GM20431 (cell line): ENCODE data around the gene CABCOCO1.
"Not testable (repeated sequence)": the region's sequence is repeated elsewhere in the genome, so short reads cannot be mapped to it uniquely, and the experiment has no call there.

ENCODE experiments used
- in situ Hi-C: fragments of 300-500 bp; cut with MseI, MboI; formaldehyde crosslinking; loops from one replicate; pipeline ENCODE4 v1.15.0; 2020; ENCODE audit warnings: low sequenced_read_pairs; ENCODE audit not compliant: unreplicated experiment

The CABCOCO1 gene

GRCh38 chr10:61702584-61702983, 39.9 kb downstream of the CABCOCO1 start:
- in situ Hi-C loops = no loop called here

- in situ Hi-C loops = no loop called here
These were observed 42.4 kb downstream of the CABCOCO1 start for GRCh38 chr10:61705022-61705613.

- in situ Hi-C loops = no loop called here
These were observed 46.1 kb downstream of the CABCOCO1 start for GRCh38 chr10:61708846-61709245.

GRCh38 chr10:61712105-61712504, 49.4 kb downstream of the CABCOCO1 start:
- in situ Hi-C loops = not testable (repeated sequence)

DNA sequence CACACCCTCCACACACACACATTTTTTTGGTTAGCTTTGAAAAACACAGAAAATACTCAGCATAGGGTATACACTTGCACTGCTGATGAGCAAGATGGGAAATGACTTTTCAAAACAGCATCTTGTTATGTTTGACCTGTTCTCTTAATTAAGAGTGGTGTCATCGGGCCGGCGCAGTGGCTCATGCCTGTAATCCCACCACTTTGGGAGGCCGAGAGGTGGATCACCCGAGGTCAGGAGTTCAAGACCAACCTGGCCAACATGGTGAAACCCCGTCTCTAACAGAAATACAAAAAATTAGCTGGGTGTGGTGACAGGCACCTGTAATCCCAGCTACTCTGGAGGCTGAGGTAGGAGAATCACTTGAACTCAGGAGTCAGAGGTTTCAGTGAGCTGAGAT, 56.7 kb downstream of the CABCOCO1 start:
- in situ Hi-C loops = not testable (repeated sequence)

GRCh38 chr10:61719906-61720305, 57.2 kb downstream of the CABCOCO1 start:
- in situ Hi-C loops = no loop called here

DNA sequence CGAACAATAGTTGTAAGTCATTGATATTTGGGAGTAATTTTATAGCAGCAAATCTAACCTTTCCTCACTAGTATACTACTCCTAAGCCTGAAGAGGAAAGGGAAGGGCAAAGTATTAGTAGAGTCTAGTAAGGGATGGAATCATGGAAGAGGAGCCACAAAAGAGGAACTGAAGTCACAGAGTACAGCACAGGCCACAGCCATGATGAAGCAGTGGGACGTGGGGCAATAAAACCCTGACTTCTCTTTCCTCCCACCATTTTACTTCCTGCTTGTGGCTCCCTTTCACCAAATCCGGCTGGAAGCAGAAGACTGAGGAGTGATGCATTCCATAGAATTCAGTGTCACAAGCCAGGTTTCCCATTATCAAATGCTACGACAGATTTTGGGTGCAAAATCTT, 58.7 kb downstream of the CABCOCO1 start:
- in situ Hi-C loops = no loop called here

DNA sequence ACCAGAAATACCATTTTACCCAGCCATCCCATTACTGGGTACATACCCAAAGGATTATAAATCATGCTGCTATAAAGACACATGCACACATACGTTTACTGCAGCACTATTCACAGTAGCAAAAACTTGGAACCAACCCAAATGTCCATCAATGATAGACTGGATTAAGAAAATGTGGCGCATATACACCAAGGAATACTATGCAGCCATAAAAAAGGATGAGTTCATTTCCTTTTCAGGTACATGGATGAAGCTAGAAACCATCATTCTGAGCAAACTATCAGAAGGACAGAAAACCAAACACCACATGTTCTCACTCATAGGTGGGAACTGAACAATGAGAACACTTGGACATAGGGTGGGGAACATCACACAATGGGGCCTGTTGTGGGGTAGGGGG, 62.5 kb downstream of the CABCOCO1 start:
- in situ Hi-C loops = not testable (repeated sequence)

DNA sequence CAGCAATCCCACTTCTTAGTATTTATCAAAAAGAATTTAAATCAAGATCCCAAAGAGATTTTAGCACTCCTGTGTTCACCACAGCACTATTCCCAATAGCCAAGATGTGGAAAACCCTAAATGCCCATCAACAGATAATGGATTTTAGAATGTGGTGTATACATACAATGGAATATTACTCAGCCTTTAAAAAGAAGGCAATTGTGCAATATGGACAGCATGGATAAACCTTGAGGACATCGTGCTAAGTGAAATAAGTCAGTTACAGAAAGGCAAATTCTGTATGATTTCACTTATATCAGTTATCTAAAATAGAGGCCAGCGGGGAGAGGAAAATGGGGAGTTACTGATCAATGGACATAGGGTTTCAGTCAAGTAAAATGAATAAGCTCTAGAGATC, 66.9 kb downstream of the CABCOCO1 start:
- in situ Hi-C loops = no loop called here

DNA sequence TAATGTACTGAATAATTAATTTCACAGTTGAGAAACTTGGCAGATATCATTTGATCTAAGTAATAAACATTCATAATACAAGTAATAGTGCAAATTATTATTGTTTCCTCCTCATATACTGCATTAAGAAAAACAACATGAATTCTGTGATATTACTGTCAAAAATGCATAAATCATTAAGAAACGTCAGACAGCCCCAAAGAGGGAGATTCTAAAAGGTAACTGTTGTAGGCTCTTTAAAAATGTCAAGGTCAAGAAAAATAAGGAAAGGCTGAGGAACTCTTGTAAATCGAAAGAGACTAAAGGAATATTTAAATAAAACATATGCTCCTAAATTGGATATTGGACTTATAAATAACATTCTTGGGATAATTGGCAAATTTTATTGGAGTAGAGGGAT, 67.9 kb downstream of the CABCOCO1 start:
- in situ Hi-C loops = no loop called here

- in situ Hi-C loops = no loop called here
These were observed 68.9 kb downstream of the CABCOCO1 start for GRCh38 chr10:61731638-61732037.

- in situ Hi-C loops = no loop called here
These were observed 70.0 kb downstream of the CABCOCO1 start for GRCh38 chr10:61732629-61733278.

DNA sequence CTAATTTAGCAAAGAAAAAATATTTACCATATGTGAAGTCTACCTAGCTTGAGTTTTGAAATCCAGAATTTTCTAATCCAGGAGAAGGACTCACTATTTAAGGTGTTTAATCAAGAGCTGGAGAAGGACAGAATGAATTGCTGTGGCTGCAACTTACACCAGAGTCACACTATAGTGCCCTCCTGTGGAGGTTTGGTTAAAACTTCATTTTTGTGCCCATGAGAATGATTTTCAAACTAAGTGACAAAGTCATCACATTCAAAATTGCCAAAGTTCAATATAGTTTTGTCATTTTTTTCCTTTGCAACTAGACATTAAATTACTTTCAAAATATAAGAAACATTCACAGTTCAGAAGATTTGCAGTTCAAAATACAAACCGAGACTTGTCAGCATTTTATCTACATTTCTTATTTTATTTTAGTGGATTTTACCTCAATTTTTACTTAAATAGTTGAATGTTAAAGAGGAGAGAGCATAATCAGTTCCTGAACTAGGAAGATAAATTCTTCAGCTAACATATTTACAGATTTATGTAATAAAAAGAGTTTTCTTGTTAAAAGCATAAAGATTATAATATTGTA, 70.7 kb downstream of the CABCOCO1 start:
- in situ Hi-C loops = no loop called here

DNA sequence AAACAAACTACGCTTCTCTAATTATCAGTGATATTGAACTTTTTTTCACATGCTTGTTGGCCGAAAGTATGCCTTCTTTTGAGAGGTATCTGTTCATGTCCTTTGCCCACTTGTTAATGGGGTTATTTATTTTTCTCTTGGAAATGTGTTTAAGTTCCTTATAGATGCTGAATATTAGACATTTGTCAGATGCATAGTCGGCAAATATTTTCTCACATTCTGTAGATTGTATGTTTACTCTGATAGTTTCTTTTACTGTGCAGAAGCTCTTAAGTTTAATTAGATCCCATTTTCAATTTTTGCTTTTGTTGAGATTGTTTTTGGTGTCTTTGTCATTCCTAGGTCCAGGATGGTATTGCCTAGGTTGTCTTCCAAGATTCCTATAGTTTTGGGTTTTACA, 73.2 kb downstream of the CABCOCO1 start:
- in situ Hi-C loops = no loop called here

DNA sequence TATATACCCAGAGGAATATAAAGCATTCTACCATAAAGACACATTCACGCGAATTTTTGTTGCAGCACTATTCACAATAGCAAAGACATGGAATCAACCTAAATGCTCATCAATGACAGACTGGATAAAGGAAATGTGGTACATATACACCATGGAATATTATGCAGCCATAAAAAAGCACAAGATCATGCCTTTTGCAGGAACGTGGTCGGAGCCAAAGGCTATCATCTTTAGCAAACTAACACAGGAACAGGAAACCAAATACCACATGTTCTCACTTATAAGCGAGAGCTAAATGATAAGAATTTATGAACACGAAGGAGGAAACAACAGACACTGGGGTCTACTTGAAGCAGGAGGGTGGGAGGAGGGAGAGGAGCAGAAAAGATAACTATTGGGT, 74.7 kb downstream of the CABCOCO1 start:
- in situ Hi-C loops = not testable (repeated sequence)

DNA sequence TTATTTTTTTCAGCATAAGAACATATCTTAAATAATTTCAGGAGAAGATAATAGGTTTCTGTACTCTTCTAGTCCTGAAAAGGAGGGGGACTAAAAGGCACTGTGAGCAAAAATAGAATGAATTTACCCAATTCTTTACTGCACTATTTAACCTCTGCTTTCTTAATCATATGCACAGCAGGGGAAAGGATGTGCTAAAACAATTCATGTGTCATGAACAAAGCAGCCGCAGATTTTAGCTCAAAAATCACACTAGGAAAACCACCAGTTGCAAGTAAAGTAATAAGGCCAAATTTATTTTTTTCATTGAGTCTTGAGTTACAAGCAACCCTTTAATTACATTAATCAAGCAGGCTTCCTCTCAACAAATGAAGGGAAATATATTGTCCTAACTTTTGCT, 80.1 kb downstream of the CABCOCO1 start:
- in situ Hi-C loops = no loop called here

- in situ Hi-C loops = no loop called here
These were observed 81.7 kb downstream of the CABCOCO1 start for GRCh38 chr10:61744469-61744868.

GRCh38 chr10:61746377-61746776, 83.6 kb downstream of the CABCOCO1 start:
- in situ Hi-C loops = no loop called here

DNA sequence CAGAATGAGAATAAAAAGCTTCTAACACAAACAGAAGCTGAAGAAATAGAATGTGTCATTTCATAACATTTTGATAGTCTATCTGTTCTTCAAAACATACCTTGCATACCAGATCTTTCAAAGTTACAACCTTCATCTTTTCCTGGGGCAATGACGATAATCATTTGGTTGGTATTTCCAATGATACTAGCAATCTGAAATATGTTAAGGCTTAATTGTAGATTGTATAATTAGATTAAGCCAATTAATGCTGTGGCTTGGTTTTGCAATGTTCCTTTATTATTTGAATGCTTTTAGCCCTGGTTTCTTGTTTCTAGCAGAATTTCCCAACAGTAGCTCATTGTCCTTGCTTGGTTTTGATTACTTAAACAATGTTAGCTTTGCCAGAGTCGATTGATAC, 84.6 kb downstream of the CABCOCO1 start:
- in situ Hi-C loops = no loop called here

GRCh38 chr10:61749291-61749690, 86.6 kb downstream of the CABCOCO1 start:
- in situ Hi-C loops = no loop called here

- in situ Hi-C loops = no loop called here
These were observed 88.3 kb downstream of the CABCOCO1 start for GRCh38 chr10:61750943-61751471.

DNA sequence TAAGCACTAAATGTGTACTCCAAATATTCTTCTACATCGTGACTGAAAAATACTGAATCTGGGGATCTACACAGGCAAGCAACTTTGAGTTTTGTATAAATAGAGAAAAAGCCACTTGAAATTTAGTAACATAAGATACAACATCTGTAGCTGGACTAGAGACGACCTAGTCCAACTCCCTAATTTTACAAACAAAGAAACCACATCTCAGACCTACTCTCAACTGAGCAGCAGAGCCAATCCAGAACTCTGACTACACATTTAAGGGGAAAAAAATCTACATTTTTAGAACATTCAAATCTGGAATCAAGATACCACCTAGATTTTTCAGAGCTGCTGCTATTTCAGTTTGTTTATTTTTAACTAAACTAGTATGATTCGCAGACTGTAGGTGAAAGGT, 88.9 kb downstream of the CABCOCO1 start:
- in situ Hi-C loops = no loop called here
